Tibial nerve (tissue), 4 donors: ENCODE measurements around the gene VGLL4. TPM values are rescaled to one million over a fixed set of nuclear protein-coding genes. Genes with fewer than 3 reads are reported as not detected.

Source experiments
- DNase-seq, 2 donors: peaks; one replicate each; pipeline ENCODE4 v3.0.0-alpha.2; 2019; ENCODE audit warnings: low spot score in 2 of 2
- H3K27ac ChIP-seq, 4 donors: fragments of 200-600 bp; sonication (generic) in 3 of 4; one replicate each; pipeline ENCODE4 v1.5.1; 2017 to 2019; ENCODE audit warnings: mild to moderate bottlenecking in 1 of 4
- H3K27me3 ChIP-seq, 2 donors: fragments of 200-600 bp; sonication (generic) in 1 of 2; one replicate each; pipeline versions ENCODE4 v1.5.1 to v1.6.0; 2017 to 2019
- H3K36me3 ChIP-seq, 3 donors: fragments of 200-600 bp; sonication (generic); one replicate each; pipeline ENCODE4 v1.5.1; 2018 to 2019
- H3K4me1 ChIP-seq, 4 donors: fragments of 200-600 bp; sonication (generic) in 3 of 4; one replicate each; pipeline ENCODE4 v1.5.1; 2017 to 2019
- H3K4me3 ChIP-seq, 4 donors: fragments of 200-600 bp; sonication (generic) in 3 of 4; one replicate each; pipeline ENCODE4 v1.5.1; 2017 to 2019; ENCODE audit warnings: mild to moderate bottlenecking in 1 of 4, moderate library complexity in 1 of 4
- H3K9me3 ChIP-seq, 4 donors: fragments of 200-600 bp; sonication (generic) in 3 of 4; one replicate each; pipeline ENCODE4 v1.5.1; 2017 to 2019
- EP300 ChIP-seq, 2 donors: sonication (generic); formaldehyde crosslinking; IDR thresholded peaks; one replicate each; pipeline ENCODE4 v1.6.1; 2017; ENCODE audit warnings: antibody characterized with exemption in 2 of 2, mild to moderate bottlenecking in 1 of 2
- POLR2A ChIP-seq, 2 donors: fragments of 450-650 bp; IDR thresholded peaks; one replicate each; pipeline ENCODE4 v1.6.1; 2017; ENCODE audit warnings: antibody characterized with exemption in 2 of 2, mild to moderate bottlenecking in 2 of 2, moderate library complexity in 2 of 2
- WGBS, 2 donors: methylation state at CpG; one replicate each; pipeline ENCODE4 v1.1.5; 2018; 5-methylcytosine and 5-hydroxymethylcytosine counted together
- total RNA-seq, 4 donors: library from RNA; depleted of rRNA; stranded (reverse); fragments of >200 nt; gene quantifications; one replicate each; pipeline ENCODE4 v1.1.0, GENCODE V29; 2016
- TF ChIP-seq, protein P1 (sequence below), 5 experiments: fragments of 200-600 bp in 3 of 5; fragments of 450-650 bp in 2 of 5; sonication (generic) in 3 of 5; IDR thresholded peaks; one replicate each; pipeline ENCODE4 v1.5.1; 2016 to 2019; ENCODE audit warnings: antibody characterized with exemption in 5 of 5, mild to moderate bottlenecking in 3 of 5, moderate library complexity in 2 of 5

The VGLL4 gene
- total RNA-seq, 4 donors from 2014 or later = 106 to 205 (median 110) TPM

DNA sequence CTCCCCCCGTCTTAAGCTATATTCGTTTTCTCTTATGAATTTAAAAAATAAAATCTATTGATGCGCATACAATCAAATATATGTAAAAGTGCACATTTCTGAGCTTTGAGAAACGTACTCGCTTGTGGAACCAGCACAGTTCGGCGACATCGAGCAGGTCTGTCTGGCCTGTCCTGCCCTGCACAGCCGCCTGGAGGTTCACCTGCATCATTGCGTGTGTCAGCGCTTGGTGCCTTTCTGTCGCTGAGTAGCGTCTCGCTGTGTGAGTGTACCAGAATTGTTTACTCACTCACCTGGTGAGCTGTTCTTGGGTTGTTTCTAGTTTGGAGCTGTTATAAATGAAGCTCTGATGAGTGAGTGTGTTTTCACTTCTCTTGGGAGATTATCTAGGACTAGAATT is 104.0 kb downstream of the VGLL4 start:
- Histone ChIP-seq H3K9me3 (no peaks in the 10 kb centered on the region), H3K27me3 (no peaks in the 10 kb centered on the region), H3K4me3 (no peak overlapping the region), H3K4me1 (peaks cover 0 to 21% (median 4%) of the 10 kb centered on the region in 4 donors), H3K36me3 (peaks cover 0 to 5% (median 0%) of the 10 kb centered on the region in 3 donors), H3K27ac (no peak overlapping the region)
- no peak for DNase-seq
- WGBS, 2 donors = 94 to 96% methylated on average over 14 of the region's 14 CpGs
- TF ChIP-seq EP300 (IDR thresholded peaks at IDR 0.05) (no peak), POLR2A (IDR thresholded peaks at IDR 0.05) (no peak)
- TF ChIP-seq, protein P1, sequence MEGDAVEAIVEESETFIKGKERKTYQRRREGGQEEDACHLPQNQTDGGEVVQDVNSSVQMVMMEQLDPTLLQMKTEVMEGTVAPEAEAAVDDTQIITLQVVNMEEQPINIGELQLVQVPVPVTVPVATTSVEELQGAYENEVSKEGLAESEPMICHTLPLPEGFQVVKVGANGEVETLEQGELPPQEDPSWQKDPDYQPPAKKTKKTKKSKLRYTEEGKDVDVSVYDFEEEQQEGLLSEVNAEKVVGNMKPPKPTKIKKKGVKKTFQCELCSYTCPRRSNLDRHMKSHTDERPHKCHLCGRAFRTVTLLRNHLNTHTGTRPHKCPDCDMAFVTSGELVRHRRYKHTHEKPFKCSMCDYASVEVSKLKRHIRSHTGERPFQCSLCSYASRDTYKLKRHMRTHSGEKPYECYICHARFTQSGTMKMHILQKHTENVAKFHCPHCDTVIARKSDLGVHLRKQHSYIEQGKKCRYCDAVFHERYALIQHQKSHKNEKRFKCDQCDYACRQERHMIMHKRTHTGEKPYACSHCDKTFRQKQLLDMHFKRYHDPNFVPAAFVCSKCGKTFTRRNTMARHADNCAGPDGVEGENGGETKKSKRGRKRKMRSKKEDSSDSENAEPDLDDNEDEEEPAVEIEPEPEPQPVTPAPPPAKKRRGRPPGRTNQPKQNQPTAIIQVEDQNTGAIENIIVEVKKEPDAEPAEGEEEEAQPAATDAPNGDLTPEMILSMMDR (IDR thresholded peaks at IDR 0.05) = no peak

DNA sequence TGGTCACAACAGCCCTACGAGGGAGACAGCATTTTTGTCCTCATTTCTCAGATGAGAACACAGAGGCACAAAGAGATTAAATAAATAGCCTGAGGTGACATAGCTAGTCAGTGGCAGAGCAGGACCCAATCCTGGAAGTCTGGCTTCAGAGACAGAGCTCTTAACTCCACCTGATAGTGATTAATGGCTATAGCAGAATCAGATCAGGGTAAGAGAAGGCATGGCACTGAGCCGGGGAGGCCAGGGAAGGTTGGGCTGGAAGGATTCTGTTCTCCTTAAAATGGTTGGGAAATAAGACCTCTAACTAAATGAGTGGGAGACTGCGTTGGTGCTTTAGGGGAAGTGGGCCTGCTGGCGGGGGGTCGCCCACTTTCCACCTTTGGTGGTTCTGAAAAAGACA is 104.5 kb downstream of the VGLL4 start:
- Histone ChIP-seq H3K27ac (no peak overlapping the region), H3K4me3 (no peak overlapping the region), H3K27me3 (no peaks in the 10 kb centered on the region), H3K4me1 (peaks cover 0 to 21% (median 2%) of the 10 kb centered on the region in 4 donors), H3K9me3 (no peaks in the 10 kb centered on the region), H3K36me3 (peaks cover 0 to 5% (median 0%) of the 10 kb centered on the region in 3 donors)
- WGBS, 2 donors = 87 to 92% methylated on average over 5 of the region's 5 CpGs
- no peak for TF ChIP-seq EP300 (IDR thresholded peaks at IDR 0.05)
- no peak for TF ChIP-seq POLR2A (IDR thresholded peaks at IDR 0.05)
- TF ChIP-seq, protein P1 (IDR thresholded peaks at IDR 0.05) = no peak
- DNase-seq = no peak

DNA sequence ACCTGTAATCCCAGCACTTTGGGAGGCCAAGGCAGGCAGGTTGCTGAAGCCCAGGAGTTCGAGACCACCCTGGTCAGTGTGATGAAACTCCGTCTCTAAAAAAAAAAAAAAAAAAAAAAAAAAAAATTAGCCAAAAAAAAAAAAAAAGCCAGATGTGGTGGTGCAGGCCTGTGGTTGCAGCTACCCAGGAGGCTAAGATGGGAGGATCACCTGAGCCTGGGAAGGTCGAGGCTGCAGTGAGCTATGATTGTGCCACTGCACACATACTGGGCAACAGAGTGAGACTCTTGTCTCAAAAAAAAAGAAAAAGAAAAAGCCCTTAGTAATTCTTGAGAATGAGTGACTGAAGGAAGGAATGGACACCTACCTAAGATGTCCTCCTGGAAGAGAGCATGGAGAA is 105.1 kb downstream of the VGLL4 start:
- 93% methylated on average over 3 of the region's 3 CpGs for WGBS, 2 donors
- H3K9me3 ChIP-seq = no peaks in the 10 kb centered on the region
- DNase-seq = no peak

DNA sequence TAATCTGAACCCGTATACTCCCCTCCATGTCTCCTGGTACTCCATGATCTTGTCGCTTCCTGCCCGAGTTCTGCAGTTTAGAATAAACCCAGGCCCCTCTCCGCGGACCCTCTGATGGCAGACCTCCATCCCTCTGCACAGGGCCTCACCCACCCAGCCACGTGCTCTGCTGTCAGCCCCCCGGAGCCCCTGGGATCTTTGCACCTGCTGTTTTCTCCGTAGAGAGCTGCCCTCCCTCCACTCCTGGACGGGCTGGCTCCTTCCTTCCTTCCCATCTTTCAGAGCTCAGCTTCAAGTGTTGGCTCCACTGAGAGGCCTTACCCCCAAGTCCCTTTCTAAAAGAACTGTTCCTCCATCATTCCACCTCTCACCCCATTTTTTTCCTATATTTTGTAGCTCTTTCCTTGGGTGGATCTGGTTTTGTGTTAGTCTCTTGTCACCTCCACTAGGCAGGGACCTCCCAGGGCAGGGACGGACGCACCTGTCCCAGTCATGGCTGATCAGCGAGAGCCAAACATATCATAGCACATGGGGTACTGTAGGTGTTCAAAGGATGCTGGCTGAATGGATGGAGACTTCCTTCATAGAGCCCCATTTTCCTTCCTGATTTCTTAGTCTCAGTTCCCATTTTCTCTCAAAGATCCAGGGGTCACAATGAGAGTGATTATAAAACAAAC is 106.6 kb downstream of the VGLL4 start:
- WGBS, 2 donors = 87 to 93% methylated on average over 12 of the region's 12 CpGs
- no peak overlapping the region for H3K27ac ChIP-seq
- no peaks in the 10 kb centered on the region for H3K27me3 ChIP-seq
- peaks cover 0 to 29% (median 3%) of the 10 kb centered on the region in 4 donors for H3K4me1 ChIP-seq
- H3K9me3 ChIP-seq = no peaks in the 10 kb centered on the region
- TF ChIP-seq POLR2A (IDR thresholded peaks at IDR 0.05) = no peak
- TF ChIP-seq, protein P1 (IDR thresholded peaks at IDR 0.05) = no peak
- TF ChIP-seq EP300 (IDR thresholded peaks at IDR 0.05) = no peak
- no peak overlapping the region for H3K4me3 ChIP-seq
- DNase-seq = no peak
- H3K36me3 ChIP-seq = peaks cover 0 to 5% (median 0%) of the 10 kb centered on the region in 3 donors

More for the DNA sequence above, 105.1 kb downstream of the VGLL4 start:
- Histone ChIP-seq H3K27ac (no peak overlapping the region), H3K27me3 (no peaks in the 10 kb centered on the region), H3K4me1 (peaks cover 0 to 22% (median under 1%) of the 10 kb centered on the region in 4 donors), H3K4me3 (no peak overlapping the region), H3K36me3 (peaks cover 0 to 5% (median 0%) of the 10 kb centered on the region in 3 donors)
- TF ChIP-seq EP300 (IDR thresholded peaks at IDR 0.05) (no peak), POLR2A (IDR thresholded peaks at IDR 0.05) (no peak)
- TF ChIP-seq, protein P1 (IDR thresholded peaks at IDR 0.05) = no peak

DNA sequence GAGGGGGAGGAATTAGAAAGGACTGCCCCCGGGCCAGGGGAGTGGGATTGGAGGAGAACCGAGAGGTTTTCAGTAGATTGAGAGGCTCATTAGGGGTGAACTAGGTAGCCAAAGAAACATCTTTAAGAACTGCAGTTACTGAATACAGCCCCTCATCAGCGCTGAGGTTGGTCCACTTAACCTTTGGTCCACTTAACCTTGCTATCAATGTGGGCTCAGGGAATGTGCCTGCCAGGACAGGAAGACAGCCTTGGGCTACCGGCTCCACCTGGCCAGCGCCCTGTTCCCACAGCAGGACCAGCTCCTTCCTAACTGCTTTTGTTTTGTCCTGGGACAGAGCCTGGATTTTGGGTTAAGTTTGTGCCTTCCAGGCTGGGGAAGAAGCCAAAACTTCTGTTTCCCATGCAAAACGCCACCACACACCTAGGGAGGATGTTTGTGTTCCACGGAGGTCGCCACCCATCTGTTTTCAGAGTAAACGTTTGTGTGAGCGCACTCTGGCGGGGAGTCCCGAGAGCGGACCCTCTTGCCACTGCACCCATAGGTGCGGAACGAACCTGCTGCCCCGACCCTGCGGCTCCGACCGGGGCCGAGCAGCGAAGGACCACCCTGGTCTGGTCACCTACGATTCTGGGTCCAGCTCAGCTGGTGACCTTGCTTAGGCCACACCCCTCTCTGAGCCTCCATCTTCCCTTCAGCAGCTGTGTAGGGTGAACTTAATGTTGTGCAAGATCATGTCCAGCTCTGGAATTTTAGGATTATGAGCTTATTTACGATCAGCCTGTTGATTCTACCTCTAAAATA is 107.4 kb downstream of the VGLL4 start:
- no peak for TF ChIP-seq EP300 (IDR thresholded peaks at IDR 0.05)
- TF ChIP-seq, protein P1 (IDR thresholded peaks at IDR 0.05) = no peak
- TF ChIP-seq POLR2A (IDR thresholded peaks at IDR 0.05) = no peak
- Histone ChIP-seq H3K36me3 (peaks cover 0 to 2% (median 0%) of the 10 kb centered on the region in 3 donors), H3K27me3 (no peaks in the 10 kb centered on the region), H3K4me3 (no peak overlapping the region), H3K9me3 (no peaks in the 10 kb centered on the region), H3K27ac (no peak overlapping the region), H3K4me1 (peaks cover 0 to 30% (median 3%) of the 10 kb centered on the region in 4 donors)
- DNase-seq = no peak
- WGBS, 2 donors = 77 to 90% methylated on average over 21 to 22 of the region's 23 CpGs
